OCI-LY7 (cell line): ENCODE measurements around the gene GATAD2B. TPM values are rescaled to one million over a fixed set of nuclear protein-coding genes. Genes with fewer than 3 reads are reported as not detected.
A peak's percentile ranks its signal among the peaks of the same experiment; 100 is the strongest.

Source experiments
- BruUV-seq: library from RNA; stranded (reverse); fragments of 400-500 nt; replicated peaks from 2 replicates; lab custom pipeline; 2021; lab: Mats Ljungman, UMichigan
- CTCF ChIA-PET: fragments of 300-600 bp; sonication (Branson Sonifier 250); formaldehyde crosslinking; loops from one replicate; lab custom pipeline; 2022; ENCODE audit warnings: antibody characterized with exemption; ENCODE audit not compliant: unreplicated experiment; lab: Charles Lee
- POLR2A ChIA-PET: fragments of 300-600 bp; sonication (Branson Sonifier 250); formaldehyde crosslinking; loops from one replicate; lab custom pipeline; 2022; ENCODE audit warnings: antibody characterized with exemption; lab: Charles Lee
- DNase-seq: peaks from one replicate; pipeline ENCODE4 v3.0.0-alpha.2; 2015; ENCODE audit warnings: low spot score
- H2AFZ ChIP-seq: fragments of 200-600 bp; sonication (generic), shearing (Covaris generic); 2 replicates; pipeline ENCODE4 v1.6.1; 2014; ENCODE audit warnings: mild to moderate bottlenecking, antibody characterized with exemption, low read length, moderate library complexity
- H3K27ac ChIP-seq: fragments of 200-600 bp; sonication (generic); 2 replicates; pipeline ENCODE4 v1.5.1; 2014; ENCODE audit warnings: mixed run types, low read depth, mild to moderate bottlenecking, moderate library complexity, low read length, inconsistent platforms; ENCODE audit not compliant: poor library complexity, severe bottlenecking
- H3K36me3 ChIP-seq: fragments of 200-600 bp; sonication (generic); 2 replicates; pipeline ENCODE4 v1.6.1; 2014; ENCODE audit warnings: mild to moderate bottlenecking, antibody characterized with exemption, low read length, moderate library complexity, mixed read lengths; ENCODE audit not compliant: insufficient read depth
- H3K4me1 ChIP-seq: fragments of 200-600 bp; sonication (generic); 2 replicates; pipeline ENCODE4 v1.5.1; 2014; ENCODE audit warnings: mild to moderate bottlenecking, low read length; ENCODE audit not compliant: insufficient read depth, poor library complexity, severe bottlenecking
- H3K4me2 ChIP-seq: fragments of 200-600 bp; sonication (generic); 2 replicates; pipeline ENCODE4 v1.6.1; 2014; ENCODE audit warnings: mild to moderate bottlenecking, low read length
- H3K4me3 ChIP-seq: fragments of 200-600 bp; sonication (generic); 2 replicates; pipeline ENCODE4 v1.5.1; 2014; ENCODE audit warnings: mild to moderate bottlenecking, low read depth, low read length; ENCODE audit not compliant: poor library complexity, severe bottlenecking
- H3K79me2 ChIP-seq: fragments of 200-600 bp; sonication (generic); 2 replicates; pipeline ENCODE4 v1.6.1; 2016; ENCODE audit warnings: low read depth, mild to moderate bottlenecking, low read length, moderate library complexity, mixed read lengths; ENCODE audit not compliant: insufficient read depth
- H3K9me2 ChIP-seq: fragments of 200-600 bp; sonication (generic); 2 replicates; pipeline ENCODE4 v1.6.1; 2016; ENCODE audit warnings: mild to moderate bottlenecking, low read length, mixed read lengths; ENCODE audit not compliant: insufficient read depth
- H3K9me3 ChIP-seq: fragments of 200-600 bp; sonication (generic); 2 replicates; pipeline ENCODE4 v1.6.1; 2014; ENCODE audit warnings: mild to moderate bottlenecking, mixed run types, low read length, mixed read lengths
- H4K20me1 ChIP-seq: fragments of 200-600 bp; sonication (generic); 2 replicates; pipeline ENCODE4 v1.6.1; 2014; ENCODE audit warnings: mild to moderate bottlenecking, antibody characterized with exemption, low read length, moderate library complexity, mixed read lengths; ENCODE audit not compliant: insufficient read depth
- CTCF ChIP-seq: fragments of 200-600 bp; sonication (generic); conservative IDR thresholded peaks from 2 replicates; pipeline ENCODE4 v1.5.1; 2014; ENCODE audit warnings: mild to moderate bottlenecking, antibody characterized with exemption, low read length, moderate library complexity, mixed read lengths
- EZH2phosphoT487 ChIP-seq: fragments of 200-600 bp; sonication (generic); IDR thresholded peaks from 2 replicates; pipeline ENCODE4 v1.6.1; 2018; ENCODE audit warnings: low read depth, borderline replicate concordance, mild to moderate bottlenecking, mixed run types, antibody characterized with exemption, low read length, moderate library complexity, mixed read lengths
- intact Hi-C: fragments of 100-400 bp; cut with micrococcal nuclease; formaldehyde crosslinking; loops from one replicate; pipeline ENCODE4 v1.10.0; 2022; ENCODE audit not compliant: unreplicated experiment
- total RNA-seq, 2 experiments: library from RNA; depleted of rRNA in 1 of 2; stranded (reverse); fragments of >200 nt in 1 of 2; shearing (Covaris generic) in 1 of 2; gene quantifications; 2 replicates each; pipeline ENCODE4 v1.2.3, GENCODE V29; 2014 to 2022

GATAD2B gene
- total RNA-seq, 2 experiments from 2014 or later = 11.2 to 65.2 TPM

- H3K4me2 ChIP-seq = peak overlapping the region; percentile 100
- H3K9me2 ChIP-seq = no peaks in the 10 kb centered on the region
- H2AFZ ChIP-seq = 0 out of 2 replicates have a peak overlapping the region, but pooled peaks have one; percentile 77
- BruUV-seq = no TSS peak
- no peak for DNase-seq
- ChIA-PET CTCF (no interaction called here), POLR2A (interaction anchor here (0.9 to 4.7 kb wide), 3 partner anchors 8 to 189 kb away, joined by 4 to 54 read pairs (median 19); partner anchors contain the start of genes DENND4B and JTB)
- peak overlapping the region; percentile 89 for H3K27ac ChIP-seq
- TF ChIP-seq CTCF = no peak
- no peak for TF ChIP-seq EZH2phosphoT487
- peaks cover 38% of the 10 kb centered on the region for H3K4me1 ChIP-seq
- H3K4me3 ChIP-seq = peak overlapping the region; percentile 78
- H3K79me2 ChIP-seq = peaks cover 34% of the 10 kb centered on the region; the same call in 1 of the 2 replicates
- H3K36me3 ChIP-seq = peaks cover 25% of the 10 kb centered on the region
- no peaks in the 10 kb centered on the region for H3K9me3 ChIP-seq
- no peaks in the 10 kb centered on the region for H4K20me1 ChIP-seq
- intact Hi-C loops = no loop called here
Observed at GRCh38 chr1:153968972-153969371, 46.2 kb upstream of the GATAD2B start.

GRCh38 chr1:153968408-153968807 lies 45.6 kb upstream of the GATAD2B start:
- Histone ChIP-seq H3K79me2 (peaks cover 35% of the 10 kb centered on the region; the same call in 1 of the 2 replicates), H3K9me3 (no peaks in the 10 kb centered on the region), H3K27ac (peak overlapping the region; percentile 89), H2AFZ (peak overlapping the region; percentile 77; the same call in 1 of the 2 replicates), H3K4me1 (peaks cover 40% of the 10 kb centered on the region), H3K4me2 (peak overlapping the region; percentile 100), H3K36me3 (peaks cover 19% of the 10 kb centered on the region), H3K4me3 (peak overlapping the region; percentile 78), H4K20me1 (no peaks in the 10 kb centered on the region), H3K9me2 (no peaks in the 10 kb centered on the region)
- no peak for TF ChIP-seq CTCF
- TF ChIP-seq EZH2phosphoT487 = no peak
- intact Hi-C loops = no loop called here
- ChIA-PET POLR2A (interaction anchor here (0.9 to 4.7 kb wide), 3 partner anchors 8 to 189 kb away, joined by 4 to 54 read pairs (median 19); partner anchors contain the start of genes DENND4B and JTB), CTCF (no interaction called here)
- no peak for DNase-seq
- no TSS peak for BruUV-seq

GRCh38 chr1:153968000-153968363 lies 45.2 kb upstream of the GATAD2B start:
- no peaks in the 10 kb centered on the region for H4K20me1 ChIP-seq
- peaks cover 15% of the 10 kb centered on the region for H3K36me3 ChIP-seq
- intact Hi-C loops = loop anchor here (1.0 kb wide), 2 partner anchors 9 to 45 kb away; partner anchors contain the start of gene JTB
- no peaks in the 10 kb centered on the region for H3K9me2 ChIP-seq
- H3K9me3 ChIP-seq = no peaks in the 10 kb centered on the region
- POLR2A ChIA-PET = interaction anchor here (0.7 to 4.7 kb wide), 6 partner anchors 9 to 46 kb away, joined by 3 to 54 read pairs (median 12); partner anchors contain the start of genes DENND4B, GATAD2B, JTB and RPS27
- peak overlapping the region; percentile 78 for H3K4me3 ChIP-seq
- TF ChIP-seq CTCF (peak; percentile 7; the same call in 1 of the 2 replicates), EZH2phosphoT487 (no peak)
- peak overlapping the region; percentile 89 for H3K27ac ChIP-seq
- BruUV-seq = TSS peak; percentile 63
- H2AFZ ChIP-seq = peak overlapping the region; percentile 77; the same call in 1 of the 2 replicates
- peak overlapping the region; percentile 100 for H3K4me2 ChIP-seq
- CTCF ChIA-PET = interaction anchor here (2.0 kb wide), 1 partner anchor 22 kb away, joined by 6 read pairs; the partner anchor contains the start of gene DENND4B
- peaks cover 37% of the 10 kb centered on the region for H3K79me2 ChIP-seq
- peaks cover 40% of the 10 kb centered on the region for H3K4me1 ChIP-seq
- no peak for DNase-seq
